GM12875 (cell line): Measurements from ENCODE around the gene PTGES3L.
A peak's percentile ranks its signal among the peaks of the same experiment; 100 is the strongest.
"Not testable (repeated sequence)": the region's sequence is repeated elsewhere in the genome, so short reads cannot be mapped to it uniquely, and the experiment has no call there.

Experiments used
- H3K4me3 ChIP-seq: one replicate; pipeline ENCODE4 v1.5.1; 2011; ENCODE audit warnings: low read depth, low read length, control low read depth
- TF ChIP-seq, protein P1 (sequence below): IDR thresholded peaks from 2 replicates; pipeline ENCODE4 v1.5.1; 2011; ENCODE audit warnings: low read depth, mild to moderate bottlenecking, control low read depth, inconsistent platforms, low read length, moderate library complexity, borderline replicate concordance; ENCODE audit not compliant: insufficient read depth

The PTGES3L gene

DNA sequence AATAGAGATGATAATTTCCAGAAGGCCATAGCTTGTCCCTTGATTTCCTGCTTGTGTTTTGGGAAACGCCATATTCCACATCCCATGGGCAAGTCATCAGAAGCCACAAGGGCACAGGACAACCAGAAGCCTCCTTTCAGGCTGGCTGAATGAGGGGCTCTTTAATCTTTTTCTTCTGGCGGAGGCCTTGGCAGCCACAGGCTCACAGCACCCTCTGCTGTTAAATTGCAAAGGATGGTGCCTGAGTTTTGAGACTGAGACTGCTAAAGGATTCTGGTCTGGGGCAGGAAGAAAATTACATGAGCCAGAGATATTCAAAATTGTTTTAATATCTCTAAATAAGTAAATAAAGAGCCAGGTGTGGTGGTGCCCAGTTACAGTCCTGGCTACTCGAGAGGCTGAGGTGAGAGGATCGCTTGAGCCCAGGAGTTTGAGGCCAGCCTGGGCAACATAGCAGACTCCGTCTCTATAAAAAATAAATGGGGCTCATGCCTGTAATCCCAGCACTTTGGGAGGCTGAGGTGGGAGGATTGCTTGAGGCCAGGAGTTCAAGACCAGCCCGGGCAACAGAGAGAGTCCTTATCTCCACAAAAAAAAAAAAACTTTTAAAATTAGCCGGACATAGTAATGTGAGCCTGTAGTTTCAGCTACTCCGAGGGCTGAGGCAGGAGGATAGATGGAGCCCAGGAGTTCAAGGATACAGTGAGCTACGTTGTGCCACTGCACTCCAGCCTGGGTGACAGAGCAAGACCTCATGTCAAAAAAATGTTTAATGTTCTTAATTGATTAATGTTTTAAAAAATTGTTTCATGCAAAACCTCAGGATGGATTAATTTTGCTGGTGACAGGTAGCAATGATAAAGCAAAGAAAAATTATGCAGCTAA is 41.9 kb downstream of the PTGES3L start:
- no peak overlapping the region for H3K4me3 ChIP-seq
- TF ChIP-seq, protein P1, sequence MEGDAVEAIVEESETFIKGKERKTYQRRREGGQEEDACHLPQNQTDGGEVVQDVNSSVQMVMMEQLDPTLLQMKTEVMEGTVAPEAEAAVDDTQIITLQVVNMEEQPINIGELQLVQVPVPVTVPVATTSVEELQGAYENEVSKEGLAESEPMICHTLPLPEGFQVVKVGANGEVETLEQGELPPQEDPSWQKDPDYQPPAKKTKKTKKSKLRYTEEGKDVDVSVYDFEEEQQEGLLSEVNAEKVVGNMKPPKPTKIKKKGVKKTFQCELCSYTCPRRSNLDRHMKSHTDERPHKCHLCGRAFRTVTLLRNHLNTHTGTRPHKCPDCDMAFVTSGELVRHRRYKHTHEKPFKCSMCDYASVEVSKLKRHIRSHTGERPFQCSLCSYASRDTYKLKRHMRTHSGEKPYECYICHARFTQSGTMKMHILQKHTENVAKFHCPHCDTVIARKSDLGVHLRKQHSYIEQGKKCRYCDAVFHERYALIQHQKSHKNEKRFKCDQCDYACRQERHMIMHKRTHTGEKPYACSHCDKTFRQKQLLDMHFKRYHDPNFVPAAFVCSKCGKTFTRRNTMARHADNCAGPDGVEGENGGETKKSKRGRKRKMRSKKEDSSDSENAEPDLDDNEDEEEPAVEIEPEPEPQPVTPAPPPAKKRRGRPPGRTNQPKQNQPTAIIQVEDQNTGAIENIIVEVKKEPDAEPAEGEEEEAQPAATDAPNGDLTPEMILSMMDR: peak; percentile 45; the same call in 1 of the 2 replicates

DNA sequence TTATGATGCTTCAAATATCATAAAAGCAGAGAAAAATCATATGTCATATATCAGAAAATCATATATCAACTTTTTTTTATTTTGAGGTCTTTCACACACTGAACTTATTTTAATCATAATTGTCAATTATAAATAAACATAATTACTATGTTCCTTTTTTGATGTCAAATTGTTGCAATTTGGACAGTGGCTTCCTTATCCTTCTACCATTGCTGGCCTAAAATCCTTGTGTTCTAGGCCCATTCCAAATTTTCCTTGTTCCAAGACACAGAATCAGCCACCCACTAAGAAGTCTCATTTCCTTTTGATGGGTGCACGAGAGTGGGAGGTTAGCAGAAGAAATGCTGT is 50.4 kb downstream of the PTGES3L start:
- no peak overlapping the region for H3K4me3 ChIP-seq
- TF ChIP-seq, protein P1: no peak

DNA sequence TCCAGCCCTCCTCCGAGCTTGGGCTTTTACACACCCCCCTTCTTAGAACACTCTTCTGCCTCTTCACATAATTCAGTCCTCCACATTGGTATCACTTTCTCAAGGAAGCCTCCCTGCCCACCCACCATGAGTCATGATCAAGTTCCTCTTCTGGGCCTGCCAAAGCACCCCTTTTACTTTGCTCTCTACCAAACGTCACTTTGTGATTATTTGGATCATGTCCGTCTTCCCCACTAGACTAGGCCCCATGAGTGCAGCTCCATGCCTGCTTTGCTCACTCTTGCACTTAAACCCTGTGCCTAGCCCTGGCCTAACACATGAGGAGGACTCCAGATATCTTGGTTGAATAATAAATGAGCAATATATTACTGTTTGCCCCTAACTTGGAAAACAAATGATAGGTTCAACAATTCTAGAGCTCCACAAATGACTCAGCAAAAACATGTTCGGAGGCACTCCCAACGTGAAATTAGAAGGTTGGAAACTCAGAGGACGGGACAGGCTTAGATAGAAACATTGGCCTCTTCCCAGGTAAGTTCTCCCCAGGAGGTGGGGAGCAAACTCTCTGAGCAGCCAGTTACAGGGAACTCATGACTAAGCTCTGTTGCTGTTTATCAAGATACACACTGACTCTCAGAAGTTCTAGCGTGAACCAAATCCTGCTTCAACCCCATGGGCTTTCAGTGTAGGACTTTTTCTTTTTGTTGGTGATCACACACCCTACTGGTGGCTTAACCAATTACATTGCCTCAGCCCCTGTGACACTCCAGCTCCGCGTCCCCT is 51.0 kb downstream of the PTGES3L start:
- no peak overlapping the region for H3K4me3 ChIP-seq

DNA sequence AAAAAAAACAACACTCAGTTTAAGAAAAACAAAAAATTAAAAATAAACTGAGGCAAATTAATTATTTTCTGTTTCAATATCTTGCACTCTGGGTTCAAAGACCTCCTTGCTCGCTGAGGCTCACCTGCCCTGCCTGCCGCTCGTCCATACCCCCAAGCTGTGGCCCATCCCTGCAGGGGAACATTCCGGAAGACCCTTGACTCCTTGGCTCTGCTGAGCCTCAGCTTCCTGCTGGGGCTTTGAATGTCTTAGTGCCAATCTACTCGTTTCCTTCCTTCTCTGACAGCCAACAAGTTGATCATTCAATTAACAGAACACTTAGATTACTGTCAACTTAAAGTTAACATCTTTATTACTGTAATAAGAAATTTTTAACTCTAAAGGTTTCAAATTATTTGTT is 55.0 kb downstream of the PTGES3L start:
- TF ChIP-seq, protein P1: no peak
- H3K4me3 ChIP-seq: no peak overlapping the region

More for the DNA sequence above, 51.0 kb downstream of the PTGES3L start:
- TF ChIP-seq, protein P1: peak; percentile 42; the same call in 1 of the 2 replicates

DNA sequence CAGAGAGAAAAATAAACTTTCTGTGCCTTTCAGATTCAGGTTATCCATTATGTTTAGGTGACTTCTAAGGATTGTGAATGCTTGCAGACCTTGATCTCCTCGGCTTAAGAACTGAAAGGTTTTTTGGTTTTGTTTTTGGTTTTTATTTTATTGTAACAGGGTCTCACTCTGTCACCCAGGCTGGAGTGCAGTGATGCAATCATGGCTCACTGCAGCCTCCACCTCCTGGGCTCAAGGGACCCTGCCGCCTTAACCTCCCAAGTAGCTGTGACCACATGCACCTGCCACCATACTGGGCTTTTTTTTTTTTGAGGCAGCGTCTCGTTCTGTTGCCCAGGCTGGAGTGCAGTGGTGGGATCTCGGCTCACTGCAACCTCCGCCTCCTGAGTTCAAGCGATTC is 56.4 kb downstream of the PTGES3L start:
- not testable (repeated sequence) for H3K4me3 ChIP-seq

DNA sequence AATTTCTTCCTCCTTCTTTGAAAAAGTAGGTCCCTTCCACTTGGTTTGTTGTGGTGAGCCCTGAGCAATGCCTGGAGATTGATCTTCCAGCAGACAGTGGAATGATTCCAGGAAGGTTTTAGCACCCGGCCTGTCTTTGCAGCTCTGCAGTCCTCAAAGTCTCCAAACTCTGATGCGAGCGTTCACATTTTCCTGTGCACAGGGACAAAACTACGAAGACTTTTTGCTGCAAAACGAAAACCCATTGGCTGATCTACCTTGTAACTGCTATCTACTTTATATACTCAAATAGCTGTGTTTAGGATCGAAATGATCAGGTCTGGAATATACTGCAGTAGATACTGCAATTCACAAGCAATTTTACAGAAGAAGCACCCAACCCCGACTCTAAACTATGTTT is 57.6 kb downstream of the PTGES3L start:
- TF ChIP-seq, protein P1: no peak
- no peak overlapping the region for H3K4me3 ChIP-seq

DNA sequence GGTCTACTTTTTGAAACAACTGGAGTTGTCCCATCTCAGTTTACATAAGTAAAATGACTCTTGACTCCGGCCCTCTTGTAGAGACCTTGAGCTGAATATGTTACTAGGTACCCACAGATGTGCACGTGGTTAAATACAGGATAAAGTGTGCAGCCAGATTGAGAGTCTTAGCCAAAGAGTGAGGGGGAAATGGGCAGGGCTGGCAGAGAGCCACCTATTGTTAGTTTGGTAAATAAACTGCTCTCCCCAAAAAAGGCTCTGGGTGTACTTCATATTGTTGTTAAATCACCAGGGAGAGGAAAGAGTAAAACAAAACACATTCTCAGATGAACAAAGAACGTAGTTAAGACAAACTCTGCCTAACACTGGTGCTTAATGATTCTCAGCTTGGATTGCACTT is 59.0 kb downstream of the PTGES3L start:
- no peak overlapping the region for H3K4me3 ChIP-seq
- TF ChIP-seq, protein P1: no peak
